Brain microvascular endothelial cell (primary cell): Measurements from ENCODE around the gene CRACDL.

Source experiments
- DNase-seq: peaks from one replicate; pipeline ENCODE4 v3.0.0-alpha.2; 2020
- H3K27ac ChIP-seq: fragments of 250-450 bp; sonication (Bioruptor Pico); 2 replicates; pipeline ENCODE4 v1.5.1; 2020; ENCODE audit warnings: mild to moderate bottlenecking, moderate library complexity
- H3K27me3 ChIP-seq: fragments of 250-450 bp; sonication (Bioruptor Pico); replicated peaks from 2 replicates; pipeline ENCODE4 v1.5.1; 2020; ENCODE audit warnings: mild to moderate bottlenecking
- H3K36me3 ChIP-seq: fragments of 250-450 bp; sonication (Bioruptor Pico); replicated peaks from 2 replicates; pipeline ENCODE4 v1.5.1; 2020; ENCODE audit warnings: mild to moderate bottlenecking
- H3K4me3 ChIP-seq: 2 replicates; pipeline ENCODE4 v1.5.1; 2011; ENCODE audit warnings: low read depth, mild to moderate bottlenecking, control low read depth, low read length, moderate library complexity
- in situ Hi-C: cut with HindIII; loops from 2 replicates; pipeline ENCODE4 v1.10.0; 2017; ENCODE audit warnings: low sequenced_read_pairs, low pct_ligation_motif_present
- TF ChIP-seq, protein P1 (sequence below): IDR thresholded peaks from 2 replicates; pipeline ENCODE4 v1.5.1; 2011; ENCODE audit warnings: low read depth, mild to moderate bottlenecking, moderate library complexity, low read length, control low read depth, inconsistent platforms; ENCODE audit errors: missing control alignments

The CRACDL gene

GRCh38 chr2:98850074-98850473 is 86.0 kb downstream of the CRACDL start:
- in situ Hi-C loops: no loop called here
- no peaks in the 10 kb centered on the region for H3K27me3 ChIP-seq
- H3K27ac ChIP-seq: no peak overlapping the region
- H3K36me3 ChIP-seq: no peaks in the 10 kb centered on the region
- no peak for DNase-seq
- TF ChIP-seq, protein P1, sequence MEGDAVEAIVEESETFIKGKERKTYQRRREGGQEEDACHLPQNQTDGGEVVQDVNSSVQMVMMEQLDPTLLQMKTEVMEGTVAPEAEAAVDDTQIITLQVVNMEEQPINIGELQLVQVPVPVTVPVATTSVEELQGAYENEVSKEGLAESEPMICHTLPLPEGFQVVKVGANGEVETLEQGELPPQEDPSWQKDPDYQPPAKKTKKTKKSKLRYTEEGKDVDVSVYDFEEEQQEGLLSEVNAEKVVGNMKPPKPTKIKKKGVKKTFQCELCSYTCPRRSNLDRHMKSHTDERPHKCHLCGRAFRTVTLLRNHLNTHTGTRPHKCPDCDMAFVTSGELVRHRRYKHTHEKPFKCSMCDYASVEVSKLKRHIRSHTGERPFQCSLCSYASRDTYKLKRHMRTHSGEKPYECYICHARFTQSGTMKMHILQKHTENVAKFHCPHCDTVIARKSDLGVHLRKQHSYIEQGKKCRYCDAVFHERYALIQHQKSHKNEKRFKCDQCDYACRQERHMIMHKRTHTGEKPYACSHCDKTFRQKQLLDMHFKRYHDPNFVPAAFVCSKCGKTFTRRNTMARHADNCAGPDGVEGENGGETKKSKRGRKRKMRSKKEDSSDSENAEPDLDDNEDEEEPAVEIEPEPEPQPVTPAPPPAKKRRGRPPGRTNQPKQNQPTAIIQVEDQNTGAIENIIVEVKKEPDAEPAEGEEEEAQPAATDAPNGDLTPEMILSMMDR: no peak
- H3K4me3 ChIP-seq: no peak overlapping the region

GRCh38 chr2:98849113-98849512 is 86.9 kb downstream of the CRACDL start:
- in situ Hi-C loops: no loop called here
- Histone ChIP-seq H3K4me3 (no peak overlapping the region), H3K27ac (no peak overlapping the region), H3K27me3 (no peaks in the 10 kb centered on the region), H3K36me3 (no peaks in the 10 kb centered on the region)
- no peak for DNase-seq
- TF ChIP-seq, protein P1: no peak

DNA sequence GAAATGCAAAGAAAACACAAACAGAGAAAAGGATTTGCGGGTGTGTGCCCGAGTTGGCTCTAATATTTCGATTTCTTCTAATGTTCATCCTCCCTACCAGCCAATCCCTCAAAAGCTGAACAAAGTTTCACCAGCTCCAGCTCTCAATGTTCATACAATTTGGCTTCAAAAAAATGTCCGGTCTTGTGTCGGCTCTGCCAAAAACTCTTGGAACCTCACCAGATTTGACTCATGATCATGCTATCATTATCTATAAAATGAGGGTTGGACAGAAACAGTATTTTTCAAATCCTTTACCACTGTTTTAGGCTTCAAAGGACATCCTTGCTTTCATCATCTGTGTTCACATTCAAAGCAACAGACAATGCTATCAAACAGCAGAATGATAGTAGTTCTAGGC is 88.2 kb downstream of the CRACDL start:
- TF ChIP-seq, protein P1: no peak
- Histone ChIP-seq H3K4me3 (no peak overlapping the region), H3K27me3 (no peaks in the 10 kb centered on the region), H3K27ac (no peak overlapping the region), H3K36me3 (no peaks in the 10 kb centered on the region)
- no peak for DNase-seq
- in situ Hi-C loops: no loop called here

DNA sequence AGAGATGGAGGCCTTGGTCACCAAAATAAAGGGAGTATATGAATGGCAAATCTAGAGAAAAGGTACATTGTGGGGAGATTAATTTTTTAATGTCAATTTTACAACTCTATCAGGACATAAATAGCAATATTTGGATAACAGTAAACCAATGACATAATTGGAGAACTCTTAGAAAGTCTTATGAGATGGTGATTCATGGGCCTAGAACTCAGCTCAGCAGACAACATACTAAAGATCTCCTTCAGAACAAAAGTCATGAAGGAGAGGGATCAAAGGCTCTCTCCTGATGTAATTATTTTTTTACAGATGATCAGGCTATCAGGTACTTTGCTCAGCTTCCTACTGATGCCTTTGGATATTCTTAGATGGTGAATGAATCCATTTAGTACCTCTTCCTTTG is 90.0 kb downstream of the CRACDL start:
- no peaks in the 10 kb centered on the region for H3K27me3 ChIP-seq
- no peaks in the 10 kb centered on the region for H3K36me3 ChIP-seq
- H3K27ac ChIP-seq: no peak overlapping the region
- no peak overlapping the region for H3K4me3 ChIP-seq
- in situ Hi-C loops: no loop called here
- TF ChIP-seq, protein P1: no peak
- no peak for DNase-seq

DNA sequence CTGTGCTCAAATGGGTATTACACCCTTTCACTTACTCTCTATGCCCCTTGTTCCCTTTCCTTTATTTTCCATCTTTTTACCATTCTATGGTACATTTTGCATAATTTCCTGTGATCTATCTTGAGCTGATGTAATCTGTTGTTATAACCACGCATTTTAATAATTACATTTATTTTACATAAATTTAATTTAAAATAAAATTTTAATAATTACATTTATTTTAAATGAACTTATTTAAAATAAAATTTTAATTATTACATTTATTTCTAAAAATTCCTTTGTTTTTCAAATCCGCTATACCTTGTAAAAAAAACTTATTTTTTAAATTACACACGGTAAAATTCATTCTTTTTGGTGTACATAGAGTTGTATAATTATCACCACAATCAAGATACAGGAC is 93.9 kb downstream of the CRACDL start:
- no peaks in the 10 kb centered on the region for H3K36me3 ChIP-seq
- no peak overlapping the region for H3K4me3 ChIP-seq
- no peak overlapping the region for H3K27ac ChIP-seq
- H3K27me3 ChIP-seq: no peaks in the 10 kb centered on the region
- in situ Hi-C loops: no loop called here
- no peak for DNase-seq
- TF ChIP-seq, protein P1: no peak

GRCh38 chr2:98839292-98839691 is 96.7 kb downstream of the CRACDL start:
- TF ChIP-seq, protein P1: no peak
- in situ Hi-C loops: no loop called here
- DNase-seq: peak; percentile 63
- no peaks in the 10 kb centered on the region for H3K36me3 ChIP-seq
- H3K27ac ChIP-seq: no peak overlapping the region
- H3K27me3 ChIP-seq: no peaks in the 10 kb centered on the region
- no peak overlapping the region for H3K4me3 ChIP-seq
